ENCODE data around the gene PSENEN. TPM values are rescaled to one million over a fixed set of nuclear protein-coding genes. Genes with fewer than 3 reads are reported as not detected.

PSENEN gene
- polyA plus RNA-seq, 1 donor (not counting 4 experiments of a cell fraction or from before 2014, with no cell fraction given): 36.2 TPM

GRCh38 chr19:35792312-35792711 is 46.9 kb downstream of the PSENEN start:
- Histone ChIP-seq H3K27me3 (ENCODE audit: control insufficient read depth, extremely low read depth, insufficient read depth, low read length) (peaks cover 10% of the 10 kb centered on the region), H3K9me1 (ENCODE audit: control insufficient read depth, extremely low read depth, insufficient read depth, low read length) (no peaks in the 10 kb centered on the region), H3K36me3 (ENCODE audit: control insufficient read depth in 2 of 2, extremely low read depth in 1 of 2, insufficient read depth in 2 of 2, low read length in 2 of 2) (no peaks in the 10 kb centered on the region), H3K4me1 (ENCODE audit: control insufficient read depth, extremely low read depth, insufficient read depth, low read length) (no peaks in the 10 kb centered on the region), H3K79me2 (ENCODE audit: control insufficient read depth, insufficient read depth, low read length) (no peaks in the 10 kb centered on the region), H4K20me1 (ENCODE audit: control insufficient read depth, extremely low read depth, insufficient read depth, low read length) (peaks cover 2% of the 10 kb centered on the region), H3K27ac (ENCODE audit: control insufficient read depth, insufficient read depth, low read length) (no peak overlapping the region), H3K9ac (ENCODE audit: control insufficient read depth, extremely low read depth, insufficient read depth, low read length) (no peak overlapping the region), H3K9me3 (ENCODE audit: control insufficient read depth, low read depth, low read length) (no peaks in the 10 kb centered on the region), H2AFZ (ENCODE audit: control insufficient read depth, low read length) (no peak overlapping the region), H3K4me2 (ENCODE audit: control insufficient read depth, extremely low read depth, insufficient read depth, low read depth, low read length) (no peak overlapping the region), H3K4me3 (ENCODE audit: control insufficient read depth in 2 of 3, extremely low read depth in 1 of 3, insufficient read depth in 2 of 3, low read depth in 1 of 3, low read length in 3 of 3) (no peak overlapping the region)
- FAIRE-seq (no peak), DNase-seq (ENCODE audit: low read depth, low spot score) (no peak)
- dilution Hi-C loops (cut with MboI; ENCODE audit: extremely low pct_ligation_motif_present, low sequenced_read_pairs): no loop called here
- no peak for TF ChIP-seq EZH2 (IDR thresholded peaks at IDR 0.05; ENCODE audit: low read length)
- TF ChIP-seq CTCF (optimal IDR thresholded peaks at IDR 0.05 in 1 of 3, IDR thresholded peaks at IDR 0.05 in 1 of 3, conservative IDR thresholded peaks at IDR 0.05 in 1 of 3; ENCODE audit: extremely low read depth in 1 of 3, insufficient read depth in 2 of 3, low read length in 3 of 3): no peak

GRCh38 chr19:35792888-35793287 is 47.4 kb downstream of the PSENEN start:
- H3K9me3 ChIP-seq (ENCODE audit: control insufficient read depth, low read depth, low read length): no peaks in the 10 kb centered on the region
- H3K36me3 ChIP-seq (ENCODE audit: control insufficient read depth in 2 of 2, extremely low read depth in 1 of 2, insufficient read depth in 2 of 2, low read length in 2 of 2): no peaks in the 10 kb centered on the region
- H3K4me1 ChIP-seq (ENCODE audit: control insufficient read depth, extremely low read depth, insufficient read depth, low read length): no peaks in the 10 kb centered on the region
- no peaks in the 10 kb centered on the region for H3K79me2 ChIP-seq (ENCODE audit: control insufficient read depth, insufficient read depth, low read length)
- FAIRE-seq (no peak), DNase-seq (ENCODE audit: low read depth, low spot score) (no peak)
- no peak overlapping the region for H3K27ac ChIP-seq (ENCODE audit: control insufficient read depth, insufficient read depth, low read length)
- H3K4me2 ChIP-seq (ENCODE audit: control insufficient read depth, extremely low read depth, insufficient read depth, low read depth, low read length): no peak overlapping the region
- no peak overlapping the region for H2AFZ ChIP-seq (ENCODE audit: control insufficient read depth, low read length)
- H4K20me1 ChIP-seq (ENCODE audit: control insufficient read depth, extremely low read depth, insufficient read depth, low read length): peaks cover 2% of the 10 kb centered on the region
- dilution Hi-C loops (cut with MboI; ENCODE audit: extremely low pct_ligation_motif_present, low sequenced_read_pairs): no loop called here
- TF ChIP-seq CTCF (optimal IDR thresholded peaks at IDR 0.05 in 1 of 3, IDR thresholded peaks at IDR 0.05 in 1 of 3, conservative IDR thresholded peaks at IDR 0.05 in 1 of 3; ENCODE audit: extremely low read depth in 1 of 3, insufficient read depth in 2 of 3, low read length in 3 of 3): no peak
- no peak for TF ChIP-seq EZH2 (IDR thresholded peaks at IDR 0.05; ENCODE audit: low read length)
- H3K4me3 ChIP-seq (ENCODE audit: control insufficient read depth in 2 of 3, extremely low read depth in 1 of 3, insufficient read depth in 2 of 3, low read depth in 1 of 3, low read length in 3 of 3): no peak overlapping the region
- no peaks in the 10 kb centered on the region for H3K9me1 ChIP-seq (ENCODE audit: control insufficient read depth, extremely low read depth, insufficient read depth, low read length)
- no peak overlapping the region for H3K9ac ChIP-seq (ENCODE audit: control insufficient read depth, extremely low read depth, insufficient read depth, low read length)
- H3K27me3 ChIP-seq (ENCODE audit: control insufficient read depth, extremely low read depth, insufficient read depth, low read length): peaks cover 14% of the 10 kb centered on the region

All from keratinocyte (primary cell).